Measurements from ENCODE around the gene LRP2BP.
"Not testable (repeated sequence)": the region's sequence is repeated elsewhere in the genome, so short reads cannot be mapped to it uniquely, and the experiment has no call there.

LRP2BP gene

GRCh38 chr4:185358959-185359358, 36.8 kb downstream of the LRP2BP start:
- DNase-seq: no peak

GRCh38 chr4:185358514-185358913, 37.2 kb downstream of the LRP2BP start:
- DNase-seq: no peak

GRCh38 chr4:185357733-185358440, 37.8 kb downstream of the LRP2BP start:
- no peak for DNase-seq

- DNase-seq: no peak
These were observed 38.5 kb downstream of the LRP2BP start for GRCh38 chr4:185357211-185357610.

GRCh38 chr4:185352741-185353140, 43.0 kb downstream of the LRP2BP start:
- DNase-seq: no peak

- DNase-seq: no peak
These were observed 43.5 kb downstream of the LRP2BP start for GRCh38 chr4:185352202-185352601.

- no peak for DNase-seq
These were observed 44.0 kb downstream of the LRP2BP start for GRCh38 chr4:185351691-185352090.

GRCh38 chr4:185346975-185347601, 48.6 kb downstream of the LRP2BP start:
- no peak for DNase-seq

- no peak for DNase-seq
These were observed 50.8 kb downstream of the LRP2BP start for GRCh38 chr4:185344743-185345538.

- DNase-seq: no peak
These were observed 51.8 kb downstream of the LRP2BP start for GRCh38 chr4:185343726-185344581.

- DNase-seq: no peak
These were observed 53.9 kb downstream of the LRP2BP start for GRCh38 chr4:185341841-185342240.

GRCh38 chr4:185341377-185341776, 54.3 kb downstream of the LRP2BP start:
- DNase-seq: no peak

- DNase-seq: no peak
These were observed 55.8 kb downstream of the LRP2BP start for GRCh38 chr4:185339941-185340340.

- no peak for DNase-seq
These were observed 60.1 kb downstream of the LRP2BP start for GRCh38 chr4:185335579-185335978.

- no peak for DNase-seq
These were observed 61.4 kb downstream of the LRP2BP start for GRCh38 chr4:185334326-185334725.

GRCh38 chr4:185332575-185333464, 62.9 kb downstream of the LRP2BP start:
- DNase-seq: no peak

GRCh38 chr4:185329879-185330510, 65.7 kb downstream of the LRP2BP start:
- DNase-seq: not testable (repeated sequence)

GRCh38 chr4:185328586-185328985, 67.1 kb downstream of the LRP2BP start:
- DNase-seq: no peak

GRCh38 chr4:185325721-185326120, 70.0 kb downstream of the LRP2BP start:
- DNase-seq: not testable (repeated sequence)

GRCh38 chr4:185324361-185324760, 71.4 kb downstream of the LRP2BP start:
- not testable (repeated sequence) for DNase-seq

- no peak for DNase-seq
These were observed 72.1 kb downstream of the LRP2BP start for GRCh38 chr4:185323606-185324005.
